Stromal cell of bone marrow (primary cell): Measurements from ENCODE around the gene FHDC1.
"Not testable (repeated sequence)": the region's sequence is repeated elsewhere in the genome, so short reads cannot be mapped to it uniquely, and the experiment has no call there.

ENCODE experiments used
- DNase-seq: peaks from one replicate; pipeline ENCODE4 v3.0.0-alpha.2; 2012; ENCODE audit warnings: low read depth

FHDC1 gene

GRCh38 chr4:152935631-152936445 is at the start of gene FHDC1:
Gene FHDC1, plus strand, starts transcription at chr4:152936323. Its CDS starts 6,735 bp downstream, at chr4:152943058.
- no peak for DNase-seq

- no peak for DNase-seq
Measured at GRCh38 chr4:152887981-152888380, 48.1 kb upstream of the FHDC1 start.

- no peak for DNase-seq
Measured at GRCh38 chr4:152892974-152893373, 43.1 kb upstream of the FHDC1 start.

- peak; percentile 39 for DNase-seq
Measured at GRCh38 chr4:152894673-152895072, 41.5 kb upstream of the FHDC1 start.

- DNase-seq: no peak
Measured at GRCh38 chr4:152896811-152897210, 39.3 kb upstream of the FHDC1 start.

- DNase-seq: not testable (repeated sequence)
Measured at GRCh38 chr4:152898133-152898532, 38.0 kb upstream of the FHDC1 start.

- no peak for DNase-seq
Measured at GRCh38 chr4:152898606-152899005, 37.5 kb upstream of the FHDC1 start.

GRCh38 chr4:152900395-152900794 is 35.7 kb upstream of the FHDC1 start:
- DNase-seq: no peak

- DNase-seq: no peak
Measured at GRCh38 chr4:152901205-152901604, 34.9 kb upstream of the FHDC1 start.

- DNase-seq: no peak
Measured at GRCh38 chr4:152903658-152904057, 32.5 kb upstream of the FHDC1 start.

GRCh38 chr4:152909901-152910300 is 26.2 kb upstream of the FHDC1 start:
- no peak for DNase-seq

GRCh38 chr4:152910521-152910920 is 25.6 kb upstream of the FHDC1 start:
- DNase-seq: no peak

GRCh38 chr4:152917543-152918395 is 18.4 kb upstream of the FHDC1 start:
- no peak for DNase-seq

- no peak for DNase-seq
Measured at GRCh38 chr4:152919826-152920225, 16.3 kb upstream of the FHDC1 start.

- no peak for DNase-seq
Measured at GRCh38 chr4:152920768-152921167, 15.4 kb upstream of the FHDC1 start.

- DNase-seq: no peak
Measured at GRCh38 chr4:152921284-152921683, 14.8 kb upstream of the FHDC1 start.

GRCh38 chr4:152925851-152926250 is 10.3 kb upstream of the FHDC1 start:
- no peak for DNase-seq

- DNase-seq: no peak
Measured at GRCh38 chr4:152926959-152927358, 9.2 kb upstream of the FHDC1 start.

- no peak for DNase-seq
Measured at GRCh38 chr4:152927737-152928136, 8.4 kb upstream of the FHDC1 start.

GRCh38 chr4:152928286-152928685 is 7.8 kb upstream of the FHDC1 start:
- DNase-seq: no peak

GRCh38 chr4:152929888-152930287 is 6.2 kb upstream of the FHDC1 start:
- no peak for DNase-seq

GRCh38 chr4:152935143-152935542 is 980 bp upstream of the FHDC1 start:
- DNase-seq: no peak
